Epithelial cell of esophagus (primary cell): ENCODE measurements around the gene SNX20.

ENCODE experiments used
- DNase-seq: peaks from one replicate; pipeline ENCODE4 v3.0.0; 2010; ENCODE audit warnings: low read depth
- H3K4me3 ChIP-seq: 2 replicates; pipeline ENCODE4 v1.5.1; 2011; ENCODE audit warnings: mild to moderate bottlenecking, low read length, control low read depth
- TF ChIP-seq, protein P1 (sequence below): IDR thresholded peaks from 2 replicates; pipeline ENCODE4 v1.5.1; 2011; ENCODE audit warnings: low read depth, mild to moderate bottlenecking, low read length, control low read depth, inconsistent platforms; ENCODE audit not compliant: insufficient read depth; ENCODE audit errors: missing control alignments

The SNX20 gene

DNA sequence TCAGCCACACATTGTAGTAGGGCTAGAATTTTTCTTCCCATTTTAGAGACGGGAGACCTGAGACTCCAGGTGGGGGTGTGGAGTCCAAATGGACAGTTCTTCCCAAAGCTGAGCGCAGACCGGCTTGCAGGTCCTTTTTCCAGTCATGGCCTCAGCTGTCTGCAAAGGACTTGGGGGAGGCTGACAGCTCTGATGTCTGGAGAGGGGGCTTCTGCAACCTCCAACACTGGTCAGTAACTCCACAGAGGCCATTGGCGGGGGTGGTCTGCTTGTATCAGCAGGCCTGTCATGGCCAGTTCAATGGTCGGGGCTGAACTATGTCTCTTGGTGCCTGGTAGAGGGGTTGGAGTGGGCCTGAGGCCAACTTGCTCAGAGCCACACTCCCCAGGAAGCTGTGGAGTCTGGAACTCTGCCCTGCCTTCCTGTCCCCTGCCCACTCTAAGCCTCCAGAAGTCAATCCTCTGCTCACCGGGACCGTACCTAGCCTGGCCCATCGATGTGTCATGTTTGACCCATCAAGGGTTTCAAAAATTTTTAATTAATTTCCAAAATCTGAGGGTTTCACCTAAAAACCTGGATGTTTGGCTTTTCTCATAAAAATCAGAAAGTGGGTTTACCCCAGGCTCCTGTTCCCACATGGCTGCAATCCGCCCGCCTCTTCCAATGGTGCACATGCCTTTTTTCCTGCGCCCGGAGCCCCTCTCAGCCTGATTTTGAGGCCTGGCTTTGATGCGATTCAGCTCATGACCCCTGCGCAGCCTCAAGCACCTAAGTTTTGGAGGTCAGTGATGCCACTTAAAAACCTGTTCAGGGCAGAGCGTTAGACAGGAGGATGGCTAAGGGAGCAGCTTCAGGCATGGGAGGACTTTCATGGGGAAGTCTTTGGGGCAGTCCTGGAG, 39.9 kb downstream of the SNX20 start:
- no peak for DNase-seq
- TF ChIP-seq, protein P1, sequence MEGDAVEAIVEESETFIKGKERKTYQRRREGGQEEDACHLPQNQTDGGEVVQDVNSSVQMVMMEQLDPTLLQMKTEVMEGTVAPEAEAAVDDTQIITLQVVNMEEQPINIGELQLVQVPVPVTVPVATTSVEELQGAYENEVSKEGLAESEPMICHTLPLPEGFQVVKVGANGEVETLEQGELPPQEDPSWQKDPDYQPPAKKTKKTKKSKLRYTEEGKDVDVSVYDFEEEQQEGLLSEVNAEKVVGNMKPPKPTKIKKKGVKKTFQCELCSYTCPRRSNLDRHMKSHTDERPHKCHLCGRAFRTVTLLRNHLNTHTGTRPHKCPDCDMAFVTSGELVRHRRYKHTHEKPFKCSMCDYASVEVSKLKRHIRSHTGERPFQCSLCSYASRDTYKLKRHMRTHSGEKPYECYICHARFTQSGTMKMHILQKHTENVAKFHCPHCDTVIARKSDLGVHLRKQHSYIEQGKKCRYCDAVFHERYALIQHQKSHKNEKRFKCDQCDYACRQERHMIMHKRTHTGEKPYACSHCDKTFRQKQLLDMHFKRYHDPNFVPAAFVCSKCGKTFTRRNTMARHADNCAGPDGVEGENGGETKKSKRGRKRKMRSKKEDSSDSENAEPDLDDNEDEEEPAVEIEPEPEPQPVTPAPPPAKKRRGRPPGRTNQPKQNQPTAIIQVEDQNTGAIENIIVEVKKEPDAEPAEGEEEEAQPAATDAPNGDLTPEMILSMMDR, result no peak
- H3K4me3 ChIP-seq, result no peak overlapping the region

DNA sequence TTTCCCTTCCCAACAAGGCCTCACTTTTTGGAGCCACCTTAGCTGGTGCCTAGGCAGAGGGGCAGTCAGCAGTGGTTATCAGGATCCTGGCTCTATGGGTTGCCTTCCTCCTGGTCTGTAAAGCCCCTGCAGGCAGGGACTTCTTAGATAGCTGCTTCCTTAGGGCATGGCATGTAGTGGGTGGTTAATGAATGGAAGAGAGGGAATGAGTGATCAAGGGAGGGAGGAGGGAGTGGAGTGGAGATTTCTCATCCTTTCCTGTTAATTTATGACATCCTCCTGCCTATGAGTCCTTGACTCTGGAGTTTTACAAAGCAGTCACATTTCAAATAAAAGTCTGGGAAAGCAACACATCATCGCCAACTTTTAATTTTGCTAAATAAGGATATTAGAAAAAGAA, 40.7 kb downstream of the SNX20 start:
- no peak overlapping the region for H3K4me3 ChIP-seq
- DNase-seq, result no peak
- TF ChIP-seq, protein P1, result no peak

DNA sequence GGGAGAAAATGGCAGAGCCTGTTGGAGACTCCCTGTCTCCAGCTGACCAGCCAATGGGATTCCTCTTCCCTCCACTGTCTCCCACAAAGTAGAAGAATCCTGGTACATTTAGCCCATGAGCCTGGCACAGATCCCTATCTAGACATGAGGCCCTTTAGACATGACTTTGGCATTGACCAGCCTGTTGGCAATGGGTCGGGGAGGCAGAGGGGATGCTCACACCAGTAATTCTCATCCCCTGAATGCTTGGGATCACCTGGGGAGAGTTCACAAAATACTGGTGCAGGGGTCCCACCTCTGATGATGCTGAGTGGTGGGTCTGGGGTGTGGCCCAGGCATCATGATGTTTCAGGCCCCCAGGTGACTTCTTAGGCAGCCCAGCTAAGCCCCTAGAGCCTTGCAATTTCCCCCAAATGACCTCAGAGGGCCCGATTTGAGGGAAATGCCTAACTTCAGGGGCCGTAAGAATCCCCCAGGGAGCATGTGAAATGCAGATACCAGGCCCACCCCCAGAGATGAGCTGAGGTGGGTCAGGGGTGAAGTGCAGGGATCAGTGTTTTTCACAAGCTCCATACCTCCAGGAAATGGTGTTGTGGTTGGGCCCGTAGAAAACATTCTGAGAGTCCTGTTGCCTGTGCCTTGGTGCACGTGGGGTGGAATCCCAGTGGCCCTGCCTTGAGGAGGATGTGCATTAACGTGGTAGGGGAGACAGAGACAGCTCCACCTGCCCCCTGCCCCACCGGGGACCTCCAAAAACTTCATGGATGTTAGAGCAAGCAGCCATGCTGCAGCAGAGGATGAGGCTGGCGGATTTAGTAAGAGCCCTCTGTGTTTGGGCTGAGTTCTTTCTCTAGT, 42.1 kb downstream of the SNX20 start:
- no peak for DNase-seq
- TF ChIP-seq, protein P1, result no peak

DNA sequence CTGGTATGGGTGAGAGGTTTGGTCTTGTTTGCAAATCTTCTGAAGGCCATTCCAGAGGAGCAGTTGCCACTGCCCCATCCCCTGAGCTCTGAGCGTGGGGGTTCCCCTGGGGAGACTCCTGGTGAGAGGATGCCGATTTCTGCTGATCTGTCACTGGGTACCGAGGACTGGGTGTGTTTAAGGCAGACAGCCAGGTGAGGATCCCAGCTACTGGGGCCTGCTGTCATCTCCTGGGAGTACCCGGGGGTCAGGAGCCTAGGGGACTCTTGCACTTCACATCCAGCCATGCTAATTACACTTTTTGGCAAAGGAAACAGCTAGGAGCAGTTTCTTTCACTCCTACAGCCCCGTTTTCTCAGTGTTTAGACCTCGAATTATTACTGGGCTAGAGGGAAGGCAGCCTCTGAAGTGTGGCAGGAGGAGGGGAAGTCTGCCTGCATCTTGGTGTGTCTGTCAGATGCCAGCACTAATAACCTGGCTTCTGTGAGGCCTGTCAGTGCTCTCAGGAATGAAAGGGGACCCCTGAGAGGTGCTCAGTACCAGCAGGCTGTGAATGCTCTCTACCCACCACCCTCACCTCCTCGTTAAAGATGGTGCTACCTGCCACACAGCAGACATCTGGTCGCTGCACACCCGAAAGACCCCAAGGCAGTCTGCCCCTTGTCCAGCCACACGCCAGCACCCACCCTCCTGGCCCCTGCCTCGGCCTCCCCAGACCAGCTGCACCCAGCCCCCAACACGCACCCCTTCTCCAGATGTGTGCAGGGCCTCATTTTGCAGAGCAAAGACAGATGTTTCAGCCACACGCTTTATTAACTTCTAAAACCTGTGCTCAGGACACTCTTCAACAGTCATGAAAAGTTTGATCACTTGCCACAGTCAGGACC, 43.2 kb downstream of the SNX20 start:
- TF ChIP-seq, protein P1, result no peak
- no peak overlapping the region for H3K4me3 ChIP-seq
- DNase-seq, result no peak

More for the DNA sequence above, 42.1 kb downstream of the SNX20 start:
- H3K4me3 ChIP-seq, result no peak overlapping the region

DNA sequence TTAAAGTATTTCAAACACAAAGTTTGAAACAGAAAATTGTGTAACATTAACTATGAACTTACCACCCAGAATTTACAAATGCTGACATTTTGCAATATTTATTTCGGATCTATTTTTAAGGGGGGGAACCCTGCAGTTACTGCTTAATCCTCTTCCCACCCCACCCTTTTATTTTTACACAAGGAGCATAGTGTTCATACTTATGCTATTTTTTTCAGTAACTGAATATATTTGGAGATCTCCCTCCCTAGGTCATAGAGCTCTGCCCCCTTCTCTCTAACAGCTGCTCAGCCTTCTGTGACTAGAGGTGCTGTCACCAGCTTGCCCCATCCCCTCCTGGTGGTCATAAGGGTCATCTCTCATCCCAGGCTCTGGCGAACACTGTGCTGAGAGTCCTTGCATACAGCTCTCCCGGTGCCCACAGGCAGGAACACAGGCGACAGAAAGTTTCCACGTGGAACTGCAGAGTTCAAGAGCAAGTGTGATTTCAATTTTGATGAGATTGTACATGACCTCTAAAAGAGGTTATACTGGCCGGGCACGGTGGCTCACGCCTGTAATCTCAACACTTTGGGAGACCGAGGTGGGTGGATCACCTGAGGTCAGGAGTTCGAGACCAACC, 44.2 kb downstream of the SNX20 start:
- DNase-seq, result no peak
- no peak overlapping the region for H3K4me3 ChIP-seq
- TF ChIP-seq, protein P1, result no peak

DNA sequence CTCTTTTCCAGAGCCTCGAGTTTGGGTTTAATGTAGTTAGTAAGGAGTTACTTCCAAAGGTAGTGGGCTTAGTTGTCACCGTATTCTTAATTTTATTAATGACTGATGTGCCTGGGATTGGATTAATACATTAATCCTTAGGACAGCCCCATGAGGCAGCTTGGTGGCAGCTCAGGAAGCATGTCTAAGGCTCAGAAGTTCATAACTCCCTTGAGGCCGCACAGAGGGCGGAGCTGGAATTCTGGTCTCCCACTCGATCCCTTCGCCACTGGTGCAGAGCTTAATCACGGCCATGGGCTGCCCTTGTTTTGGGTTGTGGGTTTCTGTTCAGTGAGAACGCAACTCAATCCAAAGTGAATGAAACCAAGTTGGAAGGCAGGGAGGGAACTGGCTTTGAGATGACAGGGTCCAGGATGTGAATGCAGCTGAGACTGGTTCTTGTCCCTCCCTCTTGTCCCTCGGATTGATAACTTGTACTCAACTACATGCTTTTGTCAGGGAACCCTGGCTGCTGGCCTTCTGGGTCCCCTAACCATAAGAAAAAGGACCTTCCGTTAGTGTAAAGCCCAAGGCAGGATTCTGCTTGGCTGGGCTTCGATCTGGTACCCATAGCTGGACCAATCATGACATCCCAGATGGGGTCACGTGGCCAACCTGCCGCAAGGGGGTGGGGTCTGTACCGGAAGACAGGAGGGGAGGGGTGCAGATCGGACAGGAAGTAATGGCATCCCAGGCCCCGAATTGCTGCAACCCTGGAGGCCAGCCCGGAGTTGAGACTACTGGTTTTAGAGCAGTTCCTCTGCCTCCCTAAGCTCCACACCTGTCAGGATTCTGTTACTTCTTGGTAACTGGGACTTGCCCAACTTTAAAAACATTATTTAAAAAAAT, 45.4 kb downstream of the SNX20 start:
- DNase-seq, result no peak
- TF ChIP-seq, protein P1, result no peak
- H3K4me3 ChIP-seq, result no peak overlapping the region
